HG02885 (cell line): Measurements from ENCODE around the gene HSPA12B.

ENCODE experiments used
- ATAC-seq: cut with Tn5 transposase; IDR thresholded peaks from one replicate; pipeline ENCODE4 v1.9.1; 2021; ENCODE audit warnings: mild to moderate bottlenecking; ENCODE audit not compliant: unreplicated experiment, poor library complexity

Gene HSPA12B

DNA sequence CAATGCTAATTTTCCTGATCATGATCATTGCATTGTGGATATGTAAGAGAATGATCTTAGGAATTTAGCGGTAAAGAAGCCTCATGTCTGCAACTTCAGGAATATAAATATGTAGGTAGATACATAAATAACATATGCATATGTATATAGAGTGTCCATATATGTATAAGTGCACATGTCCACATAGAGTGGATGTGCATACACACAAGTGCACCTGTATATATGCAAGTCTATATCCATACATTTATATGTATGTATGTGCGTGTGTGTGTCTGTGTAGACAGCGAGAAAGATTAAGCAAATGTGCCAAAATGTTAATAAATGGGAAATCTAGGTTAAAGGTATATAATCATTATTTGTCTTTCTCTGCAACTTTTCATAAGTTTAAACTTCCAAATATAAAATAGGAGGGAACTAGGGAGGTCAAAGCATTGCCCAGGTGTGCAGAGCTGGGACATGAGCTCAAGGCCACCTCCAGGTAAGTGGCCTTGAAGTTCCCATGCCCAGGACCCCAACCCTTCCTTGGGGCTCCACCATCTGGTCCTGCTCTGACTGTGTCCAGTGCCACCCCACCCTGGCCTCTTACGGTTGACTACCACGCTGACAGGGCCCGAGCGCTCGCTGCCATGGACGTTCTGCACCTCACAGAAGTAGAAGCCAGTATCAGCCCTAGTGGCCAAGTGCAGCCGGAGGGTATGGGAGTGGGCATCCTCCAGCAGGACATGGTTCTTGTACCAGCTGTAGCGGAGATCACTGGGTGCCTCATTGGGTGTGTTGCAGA, 29.7 kb upstream of the HSPA12B start:
- ATAC-seq, result no peak

DNA sequence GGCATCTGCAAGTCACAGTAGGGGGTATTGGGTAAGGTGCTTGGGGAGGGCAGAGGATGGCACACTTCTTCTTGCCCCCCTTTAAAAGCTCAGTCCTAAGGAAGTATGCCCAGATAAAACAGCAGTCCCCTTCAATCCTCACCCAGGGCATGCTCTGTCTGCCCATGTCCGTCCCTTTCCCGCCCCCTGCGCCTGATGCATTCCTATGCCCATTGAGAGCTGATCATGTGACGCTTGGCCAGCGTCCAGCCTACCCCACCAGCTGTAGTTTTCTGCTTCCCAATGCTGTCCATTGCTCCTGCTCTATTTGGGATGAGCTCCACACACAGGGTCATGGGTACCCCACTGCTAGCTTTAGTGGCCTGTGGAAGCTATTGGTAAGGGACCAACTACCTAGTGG, 28.4 kb upstream of the HSPA12B start:
- ATAC-seq, result no peak

DNA sequence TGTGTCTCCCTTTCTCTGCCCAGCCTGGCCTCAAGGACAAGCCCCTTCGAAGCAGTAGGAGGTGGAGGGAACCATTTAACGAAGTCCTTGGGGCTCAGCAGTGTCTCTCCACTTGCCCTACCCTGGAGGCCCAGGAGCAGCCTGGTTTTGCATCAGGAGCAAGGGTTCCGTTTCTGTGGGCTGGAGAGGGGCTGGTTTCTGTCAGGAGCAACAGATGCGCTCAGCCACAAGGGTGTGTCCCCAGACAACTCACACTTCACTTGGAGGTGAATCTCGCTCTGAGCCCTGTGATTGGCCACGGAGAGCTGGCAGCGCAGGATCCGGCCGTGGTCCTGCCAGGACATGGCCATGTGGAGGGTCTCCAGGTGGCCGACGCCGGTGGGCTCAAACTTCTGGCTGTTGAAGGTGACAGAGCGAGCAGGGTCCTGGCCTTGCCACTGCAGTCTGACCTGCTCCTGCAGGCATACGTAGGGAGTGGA, 27.0 kb upstream of the HSPA12B start:
- no peak for ATAC-seq

DNA sequence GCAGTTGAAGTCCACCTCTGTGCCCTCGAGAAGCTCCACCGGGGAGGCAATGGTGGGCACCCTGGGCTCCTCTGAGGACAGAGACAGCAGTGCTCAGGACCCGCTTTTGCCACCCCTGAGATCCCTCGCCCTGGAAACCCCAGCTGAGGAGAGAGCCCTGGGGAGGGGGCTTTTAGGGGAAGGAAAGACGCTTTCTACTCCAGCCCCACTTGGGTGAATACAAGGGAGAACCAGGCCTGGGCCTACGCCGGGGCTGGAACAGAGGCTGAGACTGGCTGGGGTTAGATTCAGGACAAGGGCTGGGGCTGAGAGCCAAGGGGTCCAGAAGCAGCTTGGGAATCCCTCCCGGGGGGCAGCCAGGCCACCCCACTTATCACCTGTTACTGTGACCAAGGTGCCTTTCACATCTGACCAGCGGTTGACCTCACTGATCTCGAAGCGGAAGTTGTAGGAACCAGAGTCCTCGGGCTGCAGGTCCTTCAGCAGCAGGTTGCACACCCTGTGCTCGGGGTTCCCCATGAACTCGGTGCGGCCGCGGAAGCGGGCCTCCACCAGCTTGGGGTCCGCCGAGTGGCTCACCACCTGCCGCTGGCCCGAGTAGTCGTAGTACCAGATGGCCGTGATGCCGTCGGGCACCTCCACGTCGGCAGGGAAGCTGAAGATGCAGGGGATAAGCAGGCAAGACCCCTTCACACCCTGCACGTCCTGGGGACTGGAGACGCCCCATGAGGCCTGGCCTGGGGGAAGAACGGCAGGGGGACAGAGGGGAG, 26.3 kb upstream of the HSPA12B start:
- no peak for ATAC-seq

DNA sequence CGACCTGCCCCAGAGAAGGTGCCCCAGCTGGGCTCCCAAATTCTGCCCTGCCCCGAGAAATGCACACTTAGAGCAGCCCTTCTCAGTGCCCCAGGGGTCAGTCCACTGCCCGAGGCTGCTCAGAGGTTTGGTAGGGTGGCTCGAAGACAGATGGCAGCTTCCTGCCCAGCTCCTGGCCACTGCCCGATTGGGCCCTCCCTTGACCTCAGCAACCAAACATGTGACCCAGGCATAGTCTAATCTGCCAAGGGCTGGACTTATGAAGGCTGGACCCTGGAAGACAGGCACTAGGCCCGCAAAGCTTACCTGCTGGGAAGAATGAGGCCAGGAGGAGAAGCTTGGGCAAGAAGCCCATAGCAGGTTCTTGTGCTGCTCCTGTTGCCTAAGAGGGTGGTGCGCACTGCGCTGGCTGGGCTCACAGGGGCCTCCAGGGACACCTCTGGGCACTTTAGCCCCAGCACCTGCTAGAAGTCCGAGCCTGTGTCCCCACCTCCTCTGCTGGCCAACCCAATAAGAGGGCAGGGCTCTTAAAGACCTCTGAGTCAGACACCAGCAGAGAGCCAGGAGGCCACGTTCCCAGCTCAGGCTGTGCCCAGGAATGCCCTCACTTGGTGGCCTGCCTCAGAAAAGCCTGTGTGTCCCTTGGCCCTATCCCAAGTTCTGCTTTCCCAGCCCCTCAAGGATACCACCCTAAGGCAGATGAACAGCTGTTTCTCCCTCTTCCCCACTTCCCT, 25.5 kb upstream of the HSPA12B start:
- no peak for ATAC-seq

DNA sequence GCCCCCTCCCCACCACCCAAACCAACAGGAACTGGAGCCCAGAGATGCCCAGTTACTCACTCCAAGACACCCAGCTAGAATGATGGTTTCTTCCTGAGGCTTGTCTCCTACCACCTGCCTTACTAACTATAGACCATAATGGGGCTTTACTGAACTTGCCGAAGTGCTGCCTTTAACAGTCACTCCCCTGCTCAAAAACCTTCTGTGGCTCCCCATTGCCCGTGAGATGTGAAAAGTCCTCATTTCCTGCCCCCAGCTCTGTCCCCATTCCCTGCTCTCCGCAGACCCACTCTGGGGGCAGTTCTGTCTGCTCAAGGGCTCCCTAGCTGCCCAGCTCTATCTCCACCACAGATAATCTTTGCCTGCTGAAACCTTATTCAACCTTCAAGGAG, 25.0 kb upstream of the HSPA12B start:
- no peak for ATAC-seq

DNA sequence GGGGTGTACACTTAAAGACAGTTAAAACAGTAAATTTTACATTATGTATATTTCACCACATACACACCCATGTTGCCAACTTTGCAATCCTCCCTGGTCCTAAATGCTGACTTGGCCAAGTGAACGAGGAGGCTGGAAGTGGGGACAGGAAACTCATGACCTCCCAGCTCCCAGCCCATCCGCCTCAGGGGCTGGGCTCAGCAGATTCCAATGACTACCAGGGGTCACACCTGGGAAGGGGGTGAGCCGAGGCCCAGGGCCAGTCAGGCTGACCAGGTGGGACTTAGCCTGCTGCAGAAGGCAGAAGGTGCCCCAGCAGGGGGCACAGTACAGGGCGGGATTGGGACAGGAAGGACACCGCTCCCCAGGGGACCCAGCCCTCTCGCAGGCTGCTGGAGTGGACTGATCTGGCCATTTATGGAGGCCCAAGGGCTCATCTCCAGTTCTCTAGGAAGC, 22.4 kb upstream of the HSPA12B start:
- no peak for ATAC-seq

DNA sequence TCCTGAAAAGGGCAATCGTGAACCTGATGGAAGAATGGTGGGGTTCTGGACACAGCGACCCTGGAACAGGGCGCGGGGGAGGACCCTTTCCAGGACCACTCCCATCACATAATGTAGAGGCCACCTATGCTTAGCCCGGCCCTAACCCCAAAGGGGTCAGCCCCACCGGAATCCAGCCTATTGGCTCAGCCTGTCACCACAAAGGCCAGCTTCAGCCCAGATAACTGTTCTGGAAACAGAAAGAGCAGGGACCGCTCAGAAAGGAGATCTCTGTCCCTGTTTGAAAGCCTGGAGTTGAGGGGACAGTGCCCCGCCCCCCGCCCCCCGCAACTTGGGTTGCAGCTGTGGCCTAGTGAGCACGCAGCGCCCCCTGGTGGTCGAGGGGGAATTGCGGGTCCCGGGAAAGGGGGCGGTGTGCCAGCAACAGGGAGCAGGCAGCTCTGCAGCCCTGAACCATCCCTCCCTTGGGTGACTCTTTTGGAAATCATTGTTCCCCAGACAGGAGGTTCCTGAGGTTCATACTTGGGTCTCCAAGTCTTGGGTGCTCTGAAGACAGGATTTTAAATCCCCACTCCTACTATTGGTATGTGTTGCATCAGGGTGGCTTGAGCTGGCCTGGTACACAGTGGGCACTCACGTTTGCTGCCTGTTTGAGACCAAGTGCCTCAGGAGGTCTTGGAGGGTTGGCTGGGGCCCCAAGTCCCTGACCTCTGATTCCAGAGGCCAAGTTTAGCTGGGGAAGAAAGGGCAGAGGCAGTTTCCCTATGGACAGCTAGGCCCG, 21.6 kb upstream of the HSPA12B start:
- no peak for ATAC-seq

DNA sequence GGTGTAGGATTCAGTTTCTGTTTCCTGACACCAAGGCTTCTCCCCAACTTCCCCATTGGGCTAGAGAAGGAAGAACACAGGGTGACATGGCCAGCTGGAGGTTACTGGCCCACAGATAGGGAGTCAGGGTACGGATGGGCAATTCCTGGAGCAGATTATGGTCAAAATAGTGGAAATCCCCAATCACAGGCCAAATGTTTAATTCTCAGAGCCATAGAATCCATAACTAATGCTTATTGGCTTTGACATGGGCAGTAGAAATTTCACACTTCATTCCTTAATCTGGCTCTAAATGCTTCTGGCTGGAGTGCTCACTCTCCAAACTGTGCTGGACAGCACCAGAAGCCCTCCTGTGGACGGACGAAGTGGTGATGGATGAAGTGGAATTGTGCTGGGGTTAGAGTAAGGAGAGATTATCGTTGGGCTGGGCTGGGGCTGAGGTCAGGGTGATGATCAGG, 21.0 kb upstream of the HSPA12B start:
- ATAC-seq, result no peak

DNA sequence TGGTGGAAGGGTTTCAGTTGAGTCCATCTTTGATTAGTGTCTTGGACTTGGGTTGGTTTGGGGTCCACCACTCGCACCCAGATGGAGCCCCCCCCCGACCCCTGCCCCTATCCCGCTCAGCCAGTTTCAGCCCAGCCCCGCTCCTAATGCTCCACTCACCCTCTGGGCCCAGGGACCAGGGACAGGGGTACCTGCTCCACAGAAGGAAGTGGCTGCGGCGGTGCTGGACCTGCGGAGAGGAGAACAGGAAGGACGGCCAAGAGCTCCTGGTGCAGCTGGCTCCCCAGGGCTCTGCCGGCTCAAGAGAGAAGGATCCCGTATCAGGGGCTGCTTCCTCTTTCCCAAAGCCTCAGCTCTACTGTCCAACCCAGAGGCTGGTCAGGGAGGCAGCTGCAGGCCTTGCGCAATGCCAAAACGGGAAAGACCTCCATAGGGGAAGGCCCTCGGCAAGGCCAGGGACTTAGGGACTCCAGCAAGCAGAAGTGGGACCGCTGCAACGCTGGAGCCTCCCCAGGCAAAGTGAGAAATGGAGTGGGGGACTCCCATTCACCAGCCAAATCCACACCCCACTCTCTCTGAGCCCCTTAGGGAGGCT, 20.1 kb upstream of the HSPA12B start, which contains the start of gene SIGLEC1:
Gene SIGLEC1, minus strand, starts transcription at position 322 of the 595 bp plus-strand sequence. CDS start 5,472 bp downstream, outside the sequence.
- ATAC-seq, result no peak

DNA sequence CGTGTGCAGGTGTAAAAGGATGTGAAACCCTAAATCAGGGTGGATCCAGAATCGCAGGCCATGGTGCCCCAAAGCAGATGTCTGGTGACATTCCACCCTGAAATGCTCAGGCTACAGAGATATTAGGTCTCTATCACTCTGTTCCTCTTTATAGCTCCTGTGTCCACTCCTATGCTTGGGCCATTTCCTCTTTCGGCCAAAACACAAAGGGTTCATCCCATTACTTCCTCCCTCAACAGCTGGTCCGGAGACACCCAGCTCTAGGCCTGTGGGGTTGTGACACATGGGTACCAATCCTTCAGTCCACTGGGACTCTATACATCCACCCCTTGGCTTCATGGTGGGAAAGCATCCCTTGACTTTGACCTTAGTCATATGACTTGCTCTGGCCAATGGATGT, 18.4 kb upstream of the HSPA12B start:
- no peak for ATAC-seq

DNA sequence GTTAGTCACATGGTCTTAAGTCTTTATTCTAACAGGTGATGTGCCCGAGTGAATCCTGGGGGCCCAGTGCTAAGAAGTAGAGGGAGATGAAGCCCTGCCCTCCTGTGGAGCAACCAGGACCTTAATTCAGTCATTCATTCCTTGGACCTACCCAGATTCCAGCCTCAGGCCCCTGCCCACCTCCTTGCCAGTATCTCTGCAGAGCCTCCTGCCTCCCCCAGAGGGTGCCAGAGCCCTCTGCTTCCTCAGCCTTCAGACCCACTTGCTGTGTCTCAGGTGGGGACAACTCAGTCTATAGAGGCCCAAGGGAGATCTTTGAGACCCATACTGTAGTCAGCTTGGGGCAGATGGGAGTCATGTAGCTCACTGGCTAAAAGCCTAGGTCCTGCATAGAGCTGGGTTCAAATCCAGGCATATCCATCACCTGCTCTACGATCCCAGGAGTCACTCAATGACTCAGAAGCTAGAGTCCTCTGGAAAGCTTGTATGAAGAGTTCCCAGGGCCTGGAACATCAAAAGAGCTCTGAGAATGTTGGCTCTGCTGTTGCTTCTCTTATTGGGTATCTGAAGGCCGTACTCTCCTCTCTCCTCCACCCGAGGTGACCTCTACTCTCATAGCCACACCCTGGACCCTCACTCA, 16.2 kb upstream of the HSPA12B start:
- no peak for ATAC-seq

DNA sequence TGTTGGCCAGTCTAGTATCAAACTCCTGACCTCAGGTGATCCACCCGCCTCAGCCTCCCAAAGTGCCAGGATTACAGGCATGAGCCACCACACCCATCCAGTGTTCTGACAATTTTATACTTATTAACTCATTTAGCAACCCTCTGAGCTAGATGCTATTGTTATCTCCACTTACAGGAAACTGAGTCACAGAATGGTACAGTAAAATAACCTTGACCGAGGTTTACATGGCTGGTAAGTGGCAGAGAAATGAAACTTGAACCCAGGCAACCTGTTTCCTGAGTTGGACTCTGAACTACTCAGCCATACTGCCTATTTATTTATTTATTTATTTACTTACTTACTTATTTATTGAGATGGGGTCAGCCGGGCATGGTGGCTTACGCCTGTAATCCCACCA, 13.4 kb upstream of the HSPA12B start:
- no peak for ATAC-seq

DNA sequence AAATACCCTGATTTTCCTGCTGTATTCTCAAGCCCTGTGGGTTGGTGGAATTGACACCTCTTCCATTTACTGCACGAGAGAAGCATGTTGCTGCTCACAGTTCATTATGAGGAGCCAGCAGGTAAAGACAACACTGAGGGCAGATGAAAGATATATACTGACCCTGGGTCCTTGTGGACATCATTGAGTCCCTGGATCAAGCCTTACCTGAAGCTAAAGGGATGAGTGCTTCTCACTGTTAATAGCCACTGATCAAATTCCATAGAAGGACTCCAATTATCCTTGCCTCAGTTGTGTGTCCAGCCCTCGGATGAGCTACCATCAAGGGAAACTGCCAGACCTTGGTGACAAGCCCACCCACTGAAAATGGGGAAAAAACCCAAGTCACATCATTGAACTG, 12.4 kb upstream of the HSPA12B start:
- ATAC-seq, result no peak

DNA sequence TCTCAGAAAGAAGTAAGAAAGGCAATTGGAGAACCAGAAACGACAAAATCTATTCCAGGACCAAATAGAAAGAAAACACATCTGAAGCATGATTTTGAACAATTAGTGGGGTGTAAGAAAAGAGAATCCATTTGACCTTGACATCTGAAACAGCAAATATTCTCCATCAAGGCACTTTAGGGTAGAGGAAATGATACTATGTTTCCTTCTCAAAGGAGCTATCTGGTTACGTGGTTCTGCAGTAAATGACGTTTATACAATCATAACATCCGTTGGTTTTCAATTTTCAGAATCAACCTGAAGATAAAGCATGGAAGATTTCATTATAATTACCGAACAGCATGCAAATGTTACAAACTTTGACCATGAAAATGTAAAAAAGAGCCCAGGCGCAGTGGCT, 11.9 kb upstream of the HSPA12B start:
- ATAC-seq, result no peak

DNA sequence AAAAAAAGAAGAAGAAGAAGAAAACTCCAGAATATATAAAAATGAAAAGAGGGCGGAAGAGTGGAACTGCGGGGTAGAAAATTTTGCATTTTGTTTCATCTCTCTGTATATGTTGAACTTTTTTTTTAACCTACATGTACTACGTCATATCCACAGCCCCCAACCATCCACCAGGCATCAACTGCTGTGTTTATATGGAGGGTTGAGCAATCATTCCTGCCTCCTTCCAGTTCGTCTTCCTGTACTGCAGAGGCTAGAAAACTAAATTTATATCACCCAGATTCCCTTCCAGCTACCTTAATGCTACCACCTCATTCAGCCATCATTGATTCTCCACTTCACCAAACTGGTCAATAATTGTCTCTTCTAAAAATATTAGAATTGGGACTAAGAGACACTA, 10.6 kb upstream of the HSPA12B start:
- no peak for ATAC-seq

DNA sequence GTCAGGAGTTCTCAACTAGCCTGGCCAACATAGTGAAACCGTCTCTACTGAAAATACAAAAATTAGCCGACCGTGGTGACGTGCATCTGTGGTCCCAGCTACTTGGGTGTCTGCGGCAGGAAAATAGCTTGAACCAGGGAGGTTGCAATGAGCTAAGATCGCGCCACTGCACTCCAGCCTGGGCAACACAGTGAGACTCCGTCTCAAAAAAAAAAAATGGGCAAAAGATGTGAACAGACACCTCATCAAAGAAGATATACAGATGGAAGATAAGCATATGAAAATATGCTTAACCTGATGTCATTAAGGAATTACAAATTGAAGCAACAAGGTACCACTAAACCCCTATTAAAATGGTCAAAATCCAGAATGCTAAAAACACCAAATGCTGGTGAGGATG, 9.2 kb upstream of the HSPA12B start:
- ATAC-seq, result no peak

DNA sequence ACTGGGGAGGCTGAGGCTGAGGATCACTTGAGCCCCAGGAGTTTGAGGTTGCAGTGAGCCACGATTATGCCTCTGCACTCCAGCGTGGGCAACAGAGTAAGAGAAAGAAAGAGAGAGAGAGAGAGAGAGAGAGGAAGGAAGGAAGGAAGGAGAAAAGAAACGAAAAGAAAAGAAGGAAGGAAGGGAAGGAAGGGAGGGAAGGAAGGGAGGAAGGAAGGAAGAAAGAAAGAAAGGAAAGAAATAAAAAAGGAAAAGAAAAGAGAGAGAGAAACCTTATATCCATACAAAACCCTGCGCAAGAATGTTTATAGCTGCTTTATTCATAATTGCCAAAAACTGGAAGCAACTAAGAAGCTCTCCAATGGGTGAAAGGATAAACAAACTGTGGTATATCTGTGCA, 8.1 kb upstream of the HSPA12B start:
- no peak for ATAC-seq

DNA sequence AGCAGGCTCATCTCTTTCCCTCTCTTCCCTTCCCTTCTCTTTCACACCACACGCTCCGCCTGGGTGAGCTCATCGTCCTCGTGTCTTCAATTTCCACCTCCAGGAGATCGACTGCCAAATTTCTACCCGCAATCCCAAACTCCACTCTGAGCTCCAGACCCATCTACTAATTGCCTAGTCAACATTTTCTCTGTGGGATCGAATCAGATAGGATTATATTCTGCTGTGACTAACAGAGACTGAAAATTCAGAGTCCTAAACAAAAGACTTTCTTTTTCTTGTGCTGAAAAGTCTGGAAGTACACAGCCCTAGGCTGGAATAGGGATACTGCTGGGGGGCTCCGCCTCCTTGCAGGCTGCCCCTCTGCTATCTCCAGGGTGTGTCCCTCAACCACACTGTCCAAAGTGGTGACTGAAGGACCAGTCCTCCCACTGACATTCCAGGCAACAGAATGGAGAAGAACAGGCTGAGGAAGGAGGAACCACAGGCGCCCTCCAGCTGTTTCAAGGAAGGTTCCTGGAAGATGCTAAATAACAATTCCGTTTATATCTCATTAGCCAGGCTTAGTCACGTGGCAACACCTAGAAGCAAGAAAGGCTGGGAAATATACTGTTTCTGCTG, 5.0 kb upstream of the HSPA12B start:
- no peak for ATAC-seq
